MM.1S (cell line): ENCODE results near the gene RBBP9.

Experiments used
- CTCF ChIP-seq: fragments of 300-600 bp; sonication (generic); IDR thresholded peaks from 2 replicates; pipeline ENCODE4 v1.5.1; 2016; ENCODE audit warnings: antibody characterized with exemption, low read length, mixed read lengths
- EZH2phosphoT487 ChIP-seq: fragments of 300-600 bp; sonication (generic); IDR thresholded peaks from 2 replicates; pipeline ENCODE4 v1.6.1; 2018; ENCODE audit warnings: antibody characterized with exemption, low read length

GRCh38 chr20:18524646-18525045 is 27.6 kb upstream of the RBBP9 start:
- TF ChIP-seq CTCF: no peak
- no peak for TF ChIP-seq EZH2phosphoT487
